ENCODE data around the gene MYH9. TPM values are rescaled to one million over a fixed set of nuclear protein-coding genes. Genes with fewer than 3 reads are reported as not detected.

The MYH9 gene
- total RNA-seq, 2 experiments from 2014 or later, result 624 to 679 TPM

GRCh38 chr22:36405221-36405661 is 17.5 kb upstream of the MYH9 start:
- Mint-ChIP-seq H3K9me3 (no peaks in the 10 kb centered on the region), H3K27me3 (no peaks in the 10 kb centered on the region), H3K36me3 (ENCODE audit: low read depth) (no peaks in the 10 kb centered on the region), H3K4me3 (no peak overlapping the region), H3K4me1 (ENCODE audit: low read depth) (peaks cover 35% of the 10 kb centered on the region), H3K27ac (peak overlapping the region; percentile 93)
- no peak for TF ChIP-seq CTCF (IDR thresholded peaks at IDR 0.05)
- intact Hi-C loops (cut with micrococcal nuclease), result no loop called here
- peak; percentile 40 for DNase-seq
- ATAC-seq, result peak; percentile 80
- POLR2A ChIA-PET, result interaction anchor here (1.1 to 2.3 kb wide), 8 partner anchors 9 to 66 kb away, joined by 3 to 9 read pairs (median 4); partner anchors contain the start of gene MYH9
- CTCF ChIA-PET, result interaction anchor here (0.9 to 1.7 kb wide), 4 partner anchors 41 to 104 kb away, joined by 3 to 4 read pairs (median 3); no protein-coding TSS in a partner anchor

GRCh38 chr22:36404446-36404845 is 16.7 kb upstream of the MYH9 start:
- ATAC-seq (no peak), DNase-seq (no peak)
- H3K36me3 Mint-ChIP-seq (ENCODE audit: low read depth), result no peaks in the 10 kb centered on the region
- peak overlapping the region; percentile 93 for H3K27ac Mint-ChIP-seq
- POLR2A ChIA-PET, result interaction anchor here (0.8 to 2.3 kb wide), 5 partner anchors 16 to 71 kb away, joined by 3 to 9 read pairs (median 4); partner anchors contain the start of gene MYH9
- CTCF ChIA-PET, result interaction anchor here (0.6 to 1.7 kb wide), 4 partner anchors 11 to 103 kb away, joined by 3 to 4 read pairs (median 3); no protein-coding TSS in a partner anchor
- no peaks in the 10 kb centered on the region for H3K9me3 Mint-ChIP-seq
- H3K27me3 Mint-ChIP-seq, result no peaks in the 10 kb centered on the region
- peaks cover 33% of the 10 kb centered on the region for H3K4me1 Mint-ChIP-seq (ENCODE audit: low read depth)
- TF ChIP-seq CTCF (IDR thresholded peaks at IDR 0.05), result no peak
- intact Hi-C loops (cut with micrococcal nuclease), result no loop called here
- H3K4me3 Mint-ChIP-seq, result no peak overlapping the region

GRCh38 chr22:36399472-36399778 is 11.7 kb upstream of the MYH9 start:
- no peak for ATAC-seq
- Mint-ChIP-seq H3K9me3 (no peaks in the 10 kb centered on the region), H3K4me1 (ENCODE audit: low read depth) (peaks cover 21% of the 10 kb centered on the region), H3K27ac (peak overlapping the region; percentile 13), H3K4me3 (no peak overlapping the region), H3K27me3 (no peaks in the 10 kb centered on the region), H3K36me3 (ENCODE audit: low read depth) (no peaks in the 10 kb centered on the region)
- intact Hi-C loops (cut with micrococcal nuclease), result no loop called here
- no peak for DNase-seq
- POLR2A ChIA-PET, result interaction anchor here (1.4 kb wide), 1 partner anchor 43 kb away, joined by 3 read pairs; no protein-coding TSS in a partner anchor
- CTCF ChIA-PET, result no interaction called here
- no peak for TF ChIP-seq CTCF (IDR thresholded peaks at IDR 0.05)

- no peak for TF ChIP-seq CTCF (IDR thresholded peaks at IDR 0.05)
- intact Hi-C loops (cut with micrococcal nuclease), result no loop called here
- Mint-ChIP-seq H3K4me1 (ENCODE audit: low read depth) (peaks cover 17% of the 10 kb centered on the region), H3K36me3 (ENCODE audit: low read depth) (no peaks in the 10 kb centered on the region), H3K27me3 (no peaks in the 10 kb centered on the region), H3K27ac (no peak overlapping the region), H3K4me3 (no peak overlapping the region), H3K9me3 (no peaks in the 10 kb centered on the region)
- no peak for ATAC-seq
- no peak for DNase-seq
- ChIA-PET POLR2A (interaction anchor here (1.4 kb wide), 1 partner anchor 44 kb away, joined by 3 read pairs; no protein-coding TSS in a partner anchor), CTCF (interaction anchor here (1.0 to 1.8 kb wide), 2 partner anchors 72 to 98 kb away, joined by 3 to 4 read pairs; no protein-coding TSS in a partner anchor)
Measured at GRCh38 chr22:36398601-36399471, 11.1 kb upstream of the MYH9 start.
